ENCODE results near the gene PRKAG1.

- TF ChIP-seq CTCF (IDR thresholded peaks at IDR 0.05), result no peak
- no peak for TF ChIP-seq EZH2 (IDR thresholded peaks at IDR 0.05; ENCODE audit: borderline replicate concordance, insufficient read depth, low read depth, low read length, poor library complexity, severe bottlenecking)
Observed at GRCh38 chr12:48990552-48990951, 28.0 kb downstream of the PRKAG1 start.

Measured in B cell (primary cell).